HG02623 (cell line): Measurements from ENCODE around the gene EPHA2.
"Not testable (repeated sequence)": the region's sequence is repeated elsewhere in the genome, so short reads cannot be mapped to it uniquely, and the experiment has no call there.

ENCODE experiments used
- ATAC-seq: cut with Tn5 transposase; IDR thresholded peaks from one replicate; pipeline ENCODE4 v1.9.1; 2021; ENCODE audit warnings: moderate library complexity; ENCODE audit not compliant: unreplicated experiment

Gene EPHA2

GRCh38 chr1:16155537-16156410 lies at the start of gene EPHA2:
EPHA2 (minus strand) TSS chr1:16156069; CDS start chr1:16155932, 137 bp downstream.
- ATAC-seq: no peak

- ATAC-seq: no peak
These were observed 49.4 kb upstream of the EPHA2 start for GRCh38 chr1:16205334-16205671.

- ATAC-seq: no peak
These were observed 48.9 kb upstream of the EPHA2 start for GRCh38 chr1:16204634-16205333.

GRCh38 chr1:16204216-16204615 lies 48.3 kb upstream of the EPHA2 start:
- ATAC-seq: no peak

GRCh38 chr1:16203550-16203949 lies 47.7 kb upstream of the EPHA2 start:
- no peak for ATAC-seq

GRCh38 chr1:16202281-16203210 lies 46.7 kb upstream of the EPHA2 start:
- ATAC-seq: no peak

GRCh38 chr1:16199700-16200099 lies 43.8 kb upstream of the EPHA2 start:
- ATAC-seq: no peak

- no peak for ATAC-seq
These were observed 43.3 kb upstream of the EPHA2 start for GRCh38 chr1:16199157-16199501.

GRCh38 chr1:16198444-16199156 lies 42.7 kb upstream of the EPHA2 start:
- ATAC-seq: no peak

GRCh38 chr1:16196874-16197273 lies 41.0 kb upstream of the EPHA2 start:
- ATAC-seq: no peak

- not testable (repeated sequence) for ATAC-seq
These were observed 40.3 kb upstream of the EPHA2 start for GRCh38 chr1:16196139-16196538.

GRCh38 chr1:16195518-16195905 lies 39.6 kb upstream of the EPHA2 start:
- no peak for ATAC-seq

GRCh38 chr1:16191916-16192546 lies 36.2 kb upstream of the EPHA2 start:
- no peak for ATAC-seq

GRCh38 chr1:16191309-16191708 lies 35.4 kb upstream of the EPHA2 start:
- no peak for ATAC-seq

- no peak for ATAC-seq
These were observed 34.2 kb upstream of the EPHA2 start for GRCh38 chr1:16189921-16190621.

GRCh38 chr1:16189003-16189402 lies 33.1 kb upstream of the EPHA2 start:
- no peak for ATAC-seq

GRCh38 chr1:16187748-16188401 lies 32.0 kb upstream of the EPHA2 start:
- ATAC-seq: no peak

GRCh38 chr1:16186655-16187235 lies 30.9 kb upstream of the EPHA2 start:
- no peak for ATAC-seq
